Activated CD4-positive, alpha-beta T cell treated with anti-CD3 and anti-CD28 coated beads, Interleukin-2, amount 10 ng/mL, durations not matched to agents 24 days and 14 days (primary cell): Measurements from ENCODE around the gene DET1. TPM values are rescaled to one million over a fixed set of nuclear protein-coding genes. Genes with fewer than 3 reads are reported as not detected.
A peak's percentile ranks its signal among the peaks of the same experiment; 100 is the strongest.
"Not testable (repeated sequence)": the region's sequence is repeated elsewhere in the genome, so short reads cannot be mapped to it uniquely, and the experiment has no call there.

Source experiments
- DNase-seq: peaks from one replicate; pipeline ENCODE4 v3.0.0; 2022
- H3K27ac Mint-ChIP-seq: one replicate; pipeline ENCODE4 v1.8.0; 2022; ENCODE audit warnings: mild to moderate bottlenecking, mixed read lengths
- H3K27me3 Mint-ChIP-seq: one replicate; pipeline ENCODE4 v1.8.0; 2022; ENCODE audit warnings: mixed read lengths
- H3K36me3 Mint-ChIP-seq: one replicate; pipeline ENCODE4 v1.8.0; 2022; ENCODE audit warnings: low read depth, mild to moderate bottlenecking, mixed read lengths
- H3K4me1 Mint-ChIP-seq: one replicate; pipeline ENCODE4 v1.8.0; 2021; ENCODE audit warnings: mixed read lengths
- H3K4me3 Mint-ChIP-seq: one replicate; pipeline ENCODE4 v1.8.0; 2022; ENCODE audit warnings: mild to moderate bottlenecking, moderate library complexity, mixed read lengths
- H3K9me3 Mint-ChIP-seq: one replicate; pipeline ENCODE4 v1.8.0; 2021; ENCODE audit warnings: mixed read lengths
- intact Hi-C: fragments of 100-400 bp; cut with micrococcal nuclease; formaldehyde crosslinking; loops from one replicate; pipeline ENCODE4 v1.15.1; 2023
- total RNA-seq: library from RNA; stranded (reverse); gene quantifications from 2 replicates; pipeline ENCODE4 v1.2.3, GENCODE V29; 2022

The DET1 gene
- total RNA-seq, 1 donor from 2014 or later: 2.8 TPM

GRCh38 chr15:88476635-88477060 is 69.8 kb downstream of the DET1 start:
- H3K36me3 Mint-ChIP-seq: peaks cover 37% of the 10 kb centered on the region
- H3K4me3 Mint-ChIP-seq: no peak overlapping the region
- intact Hi-C loops: loop anchor here (1.0 kb wide), 1 partner anchor 188 kb away; no protein-coding TSS in a partner anchor
- H3K4me1 Mint-ChIP-seq: peaks cover 7% of the 10 kb centered on the region
- no peak overlapping the region for H3K27ac Mint-ChIP-seq
- H3K27me3 Mint-ChIP-seq: no peaks in the 10 kb centered on the region
- no peaks in the 10 kb centered on the region for H3K9me3 Mint-ChIP-seq
- peak; percentile 70 for DNase-seq

DNA sequence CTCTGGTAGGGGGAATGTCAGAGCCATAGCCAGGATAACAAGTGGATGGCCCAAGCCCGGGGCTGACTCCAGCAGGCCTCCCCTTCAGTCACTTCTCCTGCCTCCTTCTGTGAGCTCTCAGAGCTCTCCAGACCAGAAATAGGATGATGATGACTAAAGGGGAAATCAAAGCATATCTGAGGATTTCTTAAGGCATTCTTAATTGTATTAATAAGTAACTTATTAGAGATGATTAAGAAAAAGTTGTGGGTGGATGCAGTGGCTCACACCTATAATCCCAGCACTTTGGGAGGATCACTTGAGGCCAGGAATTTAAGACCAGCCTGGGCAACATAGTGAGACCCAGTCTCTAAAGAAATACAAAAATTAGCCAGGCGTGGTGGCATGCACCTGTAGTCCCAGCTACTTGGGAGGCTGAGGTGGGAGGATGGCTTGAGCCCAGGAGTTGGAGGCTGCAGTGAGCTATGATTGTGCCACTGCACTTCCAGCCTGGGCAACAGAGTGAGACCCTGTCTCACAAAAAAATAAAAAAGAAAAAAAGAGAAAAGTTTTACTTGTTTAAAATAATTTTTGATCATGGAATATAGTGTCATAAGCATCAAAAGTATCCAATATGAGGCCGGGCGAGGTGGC is 72.7 kb downstream of the DET1 start:
- H3K9me3 Mint-ChIP-seq, H3K4me1 Mint-ChIP-seq, H3K27ac Mint-ChIP-seq, H3K27me3 Mint-ChIP-seq, DNase-seq, intact Hi-C loops, H3K4me3 Mint-ChIP-seq: not testable (repeated sequence)
- peaks cover 37% of the 10 kb centered on the region for H3K36me3 Mint-ChIP-seq

DNA sequence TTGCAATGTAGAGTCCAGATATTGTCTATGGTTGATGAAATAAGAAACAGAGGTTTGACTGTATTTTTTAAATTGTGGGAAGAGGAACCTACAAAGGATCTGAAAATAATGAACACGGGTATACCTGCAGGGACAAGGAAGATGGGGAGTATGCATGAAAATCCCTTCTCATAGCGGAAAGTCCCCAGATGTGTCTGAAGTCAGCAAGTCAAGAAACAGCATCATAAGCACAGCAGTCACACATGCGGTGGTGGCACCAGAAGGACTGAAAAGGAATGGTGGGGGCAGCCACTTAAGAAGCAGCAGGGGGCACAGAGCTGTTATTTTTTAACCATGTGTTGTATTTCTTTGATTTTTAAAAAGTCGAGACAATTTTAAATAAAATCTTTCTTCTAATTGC is 74.3 kb downstream of the DET1 start:
- no peaks in the 10 kb centered on the region for H3K9me3 Mint-ChIP-seq
- H3K4me3 Mint-ChIP-seq: no peak overlapping the region
- peaks cover 32% of the 10 kb centered on the region for H3K36me3 Mint-ChIP-seq
- peak overlapping the region; percentile 61 for H3K27ac Mint-ChIP-seq
- H3K27me3 Mint-ChIP-seq: no peaks in the 10 kb centered on the region
- no peak for DNase-seq
- intact Hi-C loops: no loop called here
- peaks cover 16% of the 10 kb centered on the region for H3K4me1 Mint-ChIP-seq

GRCh38 chr15:88470625-88471372 is 75.7 kb downstream of the DET1 start:
- DNase-seq: no peak
- Mint-ChIP-seq H3K27me3 (no peaks in the 10 kb centered on the region), H3K27ac (no peak overlapping the region), H3K4me3 (no peak overlapping the region), H3K36me3 (peaks cover 28% of the 10 kb centered on the region), H3K4me1 (peaks cover 25% of the 10 kb centered on the region), H3K9me3 (no peaks in the 10 kb centered on the region)
- intact Hi-C loops: no loop called here

- no peak overlapping the region for H3K4me3 Mint-ChIP-seq
- peaks cover 37% of the 10 kb centered on the region for H3K36me3 Mint-ChIP-seq
- H3K4me1 Mint-ChIP-seq: peaks cover 33% of the 10 kb centered on the region
- intact Hi-C loops: no loop called here
- no peak for DNase-seq
- no peak overlapping the region for H3K27ac Mint-ChIP-seq
- H3K27me3 Mint-ChIP-seq: no peaks in the 10 kb centered on the region
- no peaks in the 10 kb centered on the region for H3K9me3 Mint-ChIP-seq
Observed at GRCh38 chr15:88469321-88469720, 77.2 kb downstream of the DET1 start.

- H3K27me3 Mint-ChIP-seq, intact Hi-C loops, H3K9me3 Mint-ChIP-seq, DNase-seq: not testable (repeated sequence)
- peaks cover 35% of the 10 kb centered on the region for H3K4me1 Mint-ChIP-seq
- peak overlapping the region; percentile 97 for H3K27ac Mint-ChIP-seq
- peak overlapping the region; percentile 93 for H3K4me3 Mint-ChIP-seq
- H3K36me3 Mint-ChIP-seq: peaks cover 38% of the 10 kb centered on the region
Observed at GRCh38 chr15:88468721-88469120, 77.8 kb downstream of the DET1 start.

DNA sequence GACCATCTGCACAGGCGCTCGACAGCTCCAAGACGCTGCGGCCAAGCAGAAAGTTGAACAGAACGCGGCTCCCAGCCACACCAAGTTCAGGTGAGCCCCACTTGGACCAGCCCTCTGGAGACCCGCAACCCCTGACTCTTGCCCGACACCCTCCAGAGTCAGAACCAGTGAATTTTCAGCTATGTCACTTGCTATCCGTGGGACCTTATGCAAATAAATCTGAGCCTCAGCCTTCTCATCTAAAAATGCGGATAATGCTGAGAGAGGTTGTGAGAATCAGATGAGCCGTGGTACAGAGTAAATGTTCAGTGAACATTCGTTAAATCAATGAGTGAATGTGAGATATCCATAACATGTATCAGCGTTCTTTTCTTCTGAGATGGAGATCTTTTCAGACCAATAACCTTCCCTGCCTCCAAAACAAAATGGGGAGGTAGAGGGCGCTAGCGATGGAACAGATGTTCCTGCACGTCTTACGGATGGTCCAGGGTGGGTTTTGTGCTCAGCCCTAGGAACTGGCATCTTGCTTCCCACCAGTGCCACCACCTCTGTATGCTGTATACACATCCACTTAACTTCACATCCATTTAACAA is 78.4 kb downstream of the DET1 start:
- no peaks in the 10 kb centered on the region for H3K9me3 Mint-ChIP-seq
- intact Hi-C loops: loop anchor here (1.0 to 2.0 kb wide), 3 partner anchors 79 to 429 kb away; partner anchors contain the start of gene DET1

DNA sequence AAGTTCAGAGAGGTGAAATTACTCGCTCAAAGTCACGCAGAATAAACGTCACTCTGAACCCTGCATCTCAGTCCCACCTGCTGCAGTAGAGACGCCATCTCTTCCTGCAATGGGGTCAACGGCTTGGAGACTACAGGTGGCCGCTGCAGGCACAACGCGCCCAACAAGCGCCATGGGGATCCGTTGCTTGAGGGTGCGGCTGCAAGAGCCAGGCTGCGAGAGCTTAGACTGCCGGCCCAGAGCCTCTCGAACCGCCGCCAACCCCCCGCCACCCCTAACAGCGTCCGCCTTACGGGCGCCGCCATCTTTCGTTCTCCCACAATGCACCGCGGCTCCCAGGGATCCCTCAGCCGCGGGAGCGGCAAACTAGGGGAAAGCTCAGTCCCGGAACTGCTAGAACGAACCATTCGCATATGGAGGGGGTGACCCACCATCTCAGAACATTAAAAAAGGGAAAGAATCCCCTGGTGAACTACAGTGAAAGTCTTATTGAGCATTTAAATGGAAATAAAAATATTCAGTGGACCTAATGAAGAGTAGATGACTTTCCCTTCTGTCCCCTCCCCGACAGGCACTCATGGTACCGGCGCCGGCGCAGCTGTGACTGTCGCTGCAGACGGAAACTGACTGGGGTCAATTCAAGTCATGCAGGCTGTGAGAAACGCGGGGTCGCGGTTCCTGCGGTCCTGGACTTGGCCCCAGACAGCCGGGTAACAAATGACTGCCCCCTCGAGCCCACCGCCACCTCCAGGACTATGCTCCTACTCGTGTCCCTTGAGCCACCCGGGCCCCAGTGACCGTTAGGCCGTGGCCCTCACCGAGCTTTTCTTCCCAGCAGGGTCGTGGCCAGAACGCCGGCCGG is 79.2 kb downstream of the DET1 start, which contains the start of the genes MRPL46 and MRPS11:
MRPL46 (minus strand) TSS at position 316 of the 862 bp plus-strand sequence; CDS start at position 305, 11 bp downstream.
MRPS11 (plus strand) TSS at position 636 of the 862 bp plus-strand sequence; CDS start at position 646, 10 bp downstream.
- peak; percentile 97 for DNase-seq
- intact Hi-C loops: loop anchor here (1.0 to 2.0 kb wide), 3 partner anchors 79 to 430 kb away; partner anchors contain the start of gene DET1
- Mint-ChIP-seq H3K27me3 (no peaks in the 10 kb centered on the region), H3K36me3 (peaks cover 38% of the 10 kb centered on the region), H3K4me1 (peaks cover 33% of the 10 kb centered on the region), H3K27ac (peak within 1 kb of the TSS; percentile 97), H3K9me3 (no peaks in the 10 kb centered on the region), H3K4me3 (peak within 1 kb of the TSS; percentile 93)

More for the DNA sequence above, 78.4 kb downstream of the DET1 start:
- Mint-ChIP-seq H3K4me3 (peak overlapping the region; percentile 93), H3K36me3 (peaks cover 40% of the 10 kb centered on the region), H3K27me3 (no peaks in the 10 kb centered on the region), H3K4me1 (peaks cover 35% of the 10 kb centered on the region), H3K27ac (peak overlapping the region; percentile 97)
- no peak for DNase-seq

DNA sequence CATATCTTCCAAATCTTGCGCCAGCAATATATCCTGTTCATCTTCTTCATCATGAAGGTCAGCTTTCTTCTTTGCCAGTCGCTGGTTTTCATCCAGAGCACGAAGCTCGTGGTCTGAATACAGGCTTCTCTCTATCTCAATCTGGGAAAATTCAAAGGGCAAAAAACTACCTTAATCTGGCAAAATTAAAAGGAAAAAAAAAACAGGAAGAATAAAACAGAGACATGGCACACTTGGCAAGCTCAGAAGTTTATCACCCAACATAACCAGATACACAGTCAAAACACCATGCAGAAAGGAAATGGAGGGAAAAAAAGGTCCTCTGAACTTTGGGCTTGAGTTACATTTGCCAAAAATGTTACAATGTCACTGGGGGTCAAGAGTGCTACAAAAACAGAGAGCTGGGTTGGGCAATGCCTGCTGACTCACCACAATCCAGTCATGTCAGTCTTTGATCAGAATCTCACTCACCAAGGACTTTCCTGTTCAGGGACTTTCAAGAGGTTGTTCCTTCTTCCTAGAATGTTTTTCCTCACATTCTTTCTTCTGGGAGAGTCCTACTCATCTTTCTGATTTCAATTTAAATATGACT is 80.8 kb downstream of the DET1 start:
- intact Hi-C loops: loop anchor here (2.0 kb wide), 2 partner anchors 81 to 157 kb away; partner anchors contain the start of gene DET1
- H3K4me3 Mint-ChIP-seq: peak overlapping the region; percentile 93
- H3K27me3 Mint-ChIP-seq: no peaks in the 10 kb centered on the region
- peaks cover 27% of the 10 kb centered on the region for H3K4me1 Mint-ChIP-seq
- no peaks in the 10 kb centered on the region for H3K9me3 Mint-ChIP-seq
- H3K36me3 Mint-ChIP-seq: peaks cover 39% of the 10 kb centered on the region
- H3K27ac Mint-ChIP-seq: peak overlapping the region; percentile 97
- DNase-seq: no peak

DNA sequence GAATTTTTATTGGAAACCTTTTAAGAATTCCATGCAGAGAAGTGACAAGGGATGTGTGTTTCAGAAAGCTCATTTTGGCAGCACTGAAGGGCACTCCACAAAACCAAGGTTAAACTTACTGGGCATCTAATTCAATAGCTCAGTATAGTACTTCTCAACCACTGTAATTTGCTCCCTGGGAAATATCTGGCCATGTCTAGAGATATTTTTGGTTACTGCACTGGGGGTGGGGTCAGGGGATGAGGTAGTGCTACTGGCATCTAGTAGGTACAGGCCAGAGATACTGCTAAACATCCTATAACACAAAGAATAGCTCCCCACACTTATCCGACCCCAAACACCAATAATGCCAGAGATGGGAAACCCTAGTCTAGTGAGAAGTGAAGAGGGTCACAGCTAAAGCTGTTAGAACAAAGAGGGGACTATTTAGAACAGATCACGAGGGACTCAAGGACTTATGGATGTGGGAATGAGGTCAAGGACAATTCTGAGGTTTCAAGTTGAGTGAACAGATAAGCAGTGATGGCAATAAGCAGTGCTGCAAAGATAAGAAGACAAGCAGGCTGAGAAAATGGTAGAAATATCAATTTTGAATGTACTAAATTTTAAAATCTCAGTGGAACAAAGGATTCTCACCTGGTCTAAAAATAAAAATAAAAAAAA is 82.5 kb downstream of the DET1 start:
- DNase-seq: no peak
- Mint-ChIP-seq H3K27ac (no peak overlapping the region), H3K4me1 (peaks cover 27% of the 10 kb centered on the region), H3K9me3 (no peaks in the 10 kb centered on the region), H3K4me3 (no peak overlapping the region), H3K36me3 (peaks cover 53% of the 10 kb centered on the region), H3K27me3 (no peaks in the 10 kb centered on the region)
- intact Hi-C loops: no loop called here
